ENCODE data around the gene TRPV6.

- TF ChIP-seq, protein P1, sequence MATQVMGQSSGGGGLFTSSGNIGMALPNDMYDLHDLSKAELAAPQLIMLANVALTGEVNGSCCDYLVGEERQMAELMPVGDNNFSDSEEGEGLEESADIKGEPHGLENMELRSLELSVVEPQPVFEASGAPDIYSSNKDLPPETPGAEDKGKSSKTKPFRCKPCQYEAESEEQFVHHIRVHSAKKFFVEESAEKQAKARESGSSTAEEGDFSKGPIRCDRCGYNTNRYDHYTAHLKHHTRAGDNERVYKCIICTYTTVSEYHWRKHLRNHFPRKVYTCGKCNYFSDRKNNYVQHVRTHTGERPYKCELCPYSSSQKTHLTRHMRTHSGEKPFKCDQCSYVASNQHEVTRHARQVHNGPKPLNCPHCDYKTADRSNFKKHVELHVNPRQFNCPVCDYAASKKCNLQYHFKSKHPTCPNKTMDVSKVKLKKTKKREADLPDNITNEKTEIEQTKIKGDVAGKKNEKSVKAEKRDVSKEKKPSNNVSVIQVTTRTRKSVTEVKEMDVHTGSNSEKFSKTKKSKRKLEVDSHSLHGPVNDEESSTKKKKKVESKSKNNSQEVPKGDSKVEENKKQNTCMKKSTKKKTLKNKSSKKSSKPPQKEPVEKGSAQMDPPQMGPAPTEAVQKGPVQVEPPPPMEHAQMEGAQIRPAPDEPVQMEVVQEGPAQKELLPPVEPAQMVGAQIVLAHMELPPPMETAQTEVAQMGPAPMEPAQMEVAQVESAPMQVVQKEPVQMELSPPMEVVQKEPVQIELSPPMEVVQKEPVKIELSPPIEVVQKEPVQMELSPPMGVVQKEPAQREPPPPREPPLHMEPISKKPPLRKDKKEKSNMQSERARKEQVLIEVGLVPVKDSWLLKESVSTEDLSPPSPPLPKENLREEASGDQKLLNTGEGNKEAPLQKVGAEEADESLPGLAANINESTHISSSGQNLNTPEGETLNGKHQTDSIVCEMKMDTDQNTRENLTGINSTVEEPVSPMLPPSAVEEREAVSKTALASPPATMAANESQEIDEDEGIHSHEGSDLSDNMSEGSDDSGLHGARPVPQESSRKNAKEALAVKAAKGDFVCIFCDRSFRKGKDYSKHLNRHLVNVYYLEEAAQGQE (IDR thresholded peaks at IDR 0.05; ENCODE audit: insufficient read depth in 1 of 2, low read depth in 2 of 2, low read length in 2 of 2) = no peak
- TF ChIP-seq TAF1 (IDR thresholded peaks at IDR 0.05; ENCODE audit: borderline replicate concordance, insufficient read depth, low read length) (no peak), POLR2AphosphoS5 (IDR thresholded peaks at IDR 0.05; ENCODE audit: low read depth, low read length) (no peak), FOXP2 (optimal IDR thresholded peaks at IDR 0.05; ENCODE audit: borderline replicate concordance, extremely low read depth, extremely low read length, insufficient read depth) (no peak)
Measured at GRCh38 chr7:142927949-142928348, 42.4 kb upstream of the TRPV6 start.

Measured in PFSK-1 (cell line).